ENCODE measurements around the gene NPR3. TPM values are rescaled to one million over a fixed set of nuclear protein-coding genes. Genes with fewer than 3 reads are reported as not detected.
A peak's percentile ranks its signal among the peaks of the same experiment; 100 is the strongest.

The NPR3 gene, protein sequence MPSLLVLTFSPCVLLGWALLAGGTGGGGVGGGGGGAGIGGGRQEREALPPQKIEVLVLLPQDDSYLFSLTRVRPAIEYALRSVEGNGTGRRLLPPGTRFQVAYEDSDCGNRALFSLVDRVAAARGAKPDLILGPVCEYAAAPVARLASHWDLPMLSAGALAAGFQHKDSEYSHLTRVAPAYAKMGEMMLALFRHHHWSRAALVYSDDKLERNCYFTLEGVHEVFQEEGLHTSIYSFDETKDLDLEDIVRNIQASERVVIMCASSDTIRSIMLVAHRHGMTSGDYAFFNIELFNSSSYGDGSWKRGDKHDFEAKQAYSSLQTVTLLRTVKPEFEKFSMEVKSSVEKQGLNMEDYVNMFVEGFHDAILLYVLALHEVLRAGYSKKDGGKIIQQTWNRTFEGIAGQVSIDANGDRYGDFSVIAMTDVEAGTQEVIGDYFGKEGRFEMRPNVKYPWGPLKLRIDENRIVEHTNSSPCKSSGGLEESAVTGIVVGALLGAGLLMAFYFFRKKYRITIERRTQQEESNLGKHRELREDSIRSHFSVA
- 0.15 and 0.52 TPM in 2 replicates for total RNA-seq (2014; rRNA removed; shearing (Covaris generic))

DNA sequence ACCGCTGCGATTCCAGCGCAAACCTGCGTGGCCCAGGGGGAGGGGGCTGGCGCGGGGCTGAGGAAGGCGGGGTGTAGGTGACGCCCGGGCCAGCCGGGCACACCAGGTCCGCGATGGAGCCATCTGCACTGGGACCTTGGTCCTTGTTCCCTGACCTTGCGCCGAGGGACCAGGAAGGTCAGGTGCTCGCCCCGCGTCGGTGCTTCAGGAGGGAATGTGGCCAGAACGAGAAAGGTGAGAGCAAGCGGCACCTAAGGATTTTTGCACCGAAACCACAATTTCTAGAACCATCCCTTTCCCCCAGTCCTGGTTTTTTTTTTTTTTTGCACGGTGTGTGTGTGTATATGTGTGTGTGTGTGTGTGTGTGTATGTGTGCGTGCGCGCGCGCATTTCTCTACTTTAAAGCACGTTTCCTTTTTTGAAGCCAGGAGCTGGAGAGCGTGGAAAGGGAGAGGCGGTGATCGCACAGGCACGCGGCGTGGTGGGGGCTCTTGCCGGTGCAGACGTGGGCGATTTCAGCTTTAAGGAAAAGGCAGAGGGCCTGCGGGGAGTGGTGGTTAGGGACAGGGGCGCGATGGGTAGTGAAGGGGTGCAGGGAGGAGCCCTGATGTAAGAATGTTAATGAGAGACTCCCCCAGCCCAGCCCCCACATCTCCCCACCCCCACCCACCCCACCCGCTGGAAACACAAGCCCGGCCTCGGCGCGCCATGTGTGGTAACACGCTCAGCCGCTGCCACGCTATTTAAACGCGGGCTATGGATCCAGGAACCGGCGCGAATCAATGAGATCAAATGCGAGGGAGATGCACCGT is at the start of gene NPR3:
Gene NPR3, plus strand, starts transcription at position 772 of the 812 bp plus-strand sequence. CDS start 456 bp downstream, outside the sequence.
- DNase-seq (ENCODE audit: low read depth) = no peak

DNA sequence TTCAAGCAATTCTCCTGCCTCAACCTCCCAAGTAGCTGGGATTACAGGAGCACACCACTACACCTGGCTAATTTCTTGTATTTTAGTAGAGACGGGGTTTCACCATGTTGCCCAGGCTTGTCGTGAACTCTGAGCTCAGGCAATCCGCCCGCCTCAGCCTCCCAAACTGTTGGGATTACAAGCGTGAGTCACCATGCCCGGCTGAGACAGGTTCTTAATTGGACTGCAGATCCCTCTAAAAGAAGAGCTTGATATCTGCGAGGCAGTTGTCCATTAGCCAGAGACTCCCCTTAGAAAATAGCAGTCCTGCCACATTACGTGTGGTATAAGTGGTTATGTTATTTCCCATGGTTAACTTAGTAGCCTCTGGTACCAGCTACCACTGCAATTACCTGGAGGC is 46.6 kb upstream of the NPR3 start:
- peak; percentile 22 for DNase-seq (ENCODE audit: low read depth)

DNA sequence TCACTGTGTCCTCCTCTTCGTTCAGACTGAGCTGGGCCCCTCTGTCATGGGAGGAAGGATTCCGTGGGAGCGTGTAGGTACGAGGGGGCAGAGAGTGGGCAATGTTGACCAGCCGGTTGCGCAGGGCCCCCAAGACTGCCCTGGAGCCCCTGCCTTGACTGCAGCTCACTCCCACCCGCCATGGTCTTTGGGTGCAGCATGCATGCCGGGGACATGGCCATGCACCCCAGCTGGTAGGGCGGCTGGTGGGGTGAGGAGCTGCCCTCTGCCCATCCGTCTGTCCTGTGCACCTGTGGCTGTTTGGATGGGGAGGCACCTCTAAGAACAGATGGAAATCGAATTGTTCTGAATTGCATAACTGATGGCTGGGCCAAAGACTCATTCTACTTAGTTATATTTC is 42.6 kb upstream of the NPR3 start:
- DNase-seq (ENCODE audit: low read depth) = no peak

DNA sequence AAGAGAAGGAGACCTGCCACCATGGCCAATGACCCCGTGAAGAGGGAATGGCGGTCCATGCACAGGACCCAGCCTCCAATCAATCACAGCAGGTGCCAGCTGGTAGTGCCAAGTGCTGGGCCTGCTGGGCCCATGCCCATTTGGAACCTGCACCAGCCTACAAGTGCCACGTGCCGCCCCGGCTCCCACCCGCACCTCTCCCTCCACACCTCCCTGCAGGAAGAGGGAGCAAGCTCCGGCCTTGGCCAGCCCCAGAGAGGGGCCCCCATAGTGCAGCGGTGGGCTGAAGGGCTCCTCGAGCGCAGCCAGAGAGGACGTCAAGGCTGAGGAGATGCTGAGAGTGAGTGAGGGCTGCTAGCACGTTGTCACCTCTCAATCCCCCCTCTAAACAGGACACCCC is 37.8 kb upstream of the NPR3 start:
- DNase-seq (ENCODE audit: low read depth) = no peak

DNA sequence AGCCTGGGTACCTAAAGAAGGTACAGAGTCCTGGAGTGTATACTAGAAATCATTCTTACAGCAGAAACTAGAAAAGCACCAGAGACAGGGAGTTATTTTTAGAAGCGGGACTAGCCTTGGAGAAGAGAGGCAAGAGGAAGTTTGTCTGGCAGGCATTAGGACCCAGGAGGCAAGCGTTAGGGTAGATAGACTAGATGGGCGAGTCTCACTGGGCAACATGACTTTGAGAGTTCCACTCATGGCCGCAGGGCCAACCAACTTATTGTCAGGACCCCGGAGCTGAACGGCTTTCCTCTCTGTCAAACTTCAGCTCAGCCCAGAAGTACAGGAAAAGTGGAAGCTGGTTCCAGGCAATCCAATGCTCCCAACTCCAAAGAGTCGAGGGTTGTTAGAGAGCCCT is 34.1 kb upstream of the NPR3 start:
- DNase-seq (ENCODE audit: low read depth) = no peak

DNA sequence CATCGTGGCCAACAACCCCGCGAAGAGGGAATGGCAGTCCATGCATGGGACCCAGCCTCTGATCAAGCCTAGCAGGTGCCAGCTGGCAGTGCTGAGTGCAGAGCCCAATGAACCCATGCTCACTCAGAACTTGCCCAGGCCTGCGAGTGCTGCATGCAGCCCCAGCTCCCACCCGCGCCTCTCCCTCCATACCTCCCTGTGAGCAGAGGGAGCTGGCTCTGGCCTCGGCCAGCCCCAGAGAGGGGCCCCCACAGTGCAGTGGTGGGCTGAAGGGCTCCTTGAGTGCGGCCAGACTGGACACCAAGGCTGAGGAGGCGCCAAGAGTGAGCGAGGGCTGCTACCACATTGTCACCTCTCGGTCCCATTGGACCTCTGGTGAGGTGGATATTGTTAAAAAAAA is 32.6 kb upstream of the NPR3 start:
- no peak for DNase-seq (ENCODE audit: low read depth)

DNA sequence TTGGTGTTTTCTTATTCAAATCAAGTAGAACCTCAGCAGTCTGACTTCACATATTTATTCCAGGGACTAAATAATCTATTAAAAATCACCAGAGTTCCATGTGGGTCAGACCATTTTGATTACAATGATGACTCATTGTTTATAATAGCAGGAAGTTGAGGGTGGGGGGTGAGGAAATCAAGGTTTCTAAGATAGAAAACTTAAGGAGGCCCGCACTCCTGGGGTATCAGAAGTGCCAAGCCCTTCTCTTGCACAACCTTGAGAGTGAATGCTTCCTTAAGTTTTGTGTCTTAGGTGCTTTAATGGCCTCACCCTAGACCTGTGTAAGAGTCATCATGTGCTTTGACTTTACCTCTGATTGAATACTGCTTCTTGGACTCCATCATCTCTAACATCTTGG is 31.9 kb upstream of the NPR3 start:
- DNase-seq (ENCODE audit: low read depth) = peak; percentile 70

DNA sequence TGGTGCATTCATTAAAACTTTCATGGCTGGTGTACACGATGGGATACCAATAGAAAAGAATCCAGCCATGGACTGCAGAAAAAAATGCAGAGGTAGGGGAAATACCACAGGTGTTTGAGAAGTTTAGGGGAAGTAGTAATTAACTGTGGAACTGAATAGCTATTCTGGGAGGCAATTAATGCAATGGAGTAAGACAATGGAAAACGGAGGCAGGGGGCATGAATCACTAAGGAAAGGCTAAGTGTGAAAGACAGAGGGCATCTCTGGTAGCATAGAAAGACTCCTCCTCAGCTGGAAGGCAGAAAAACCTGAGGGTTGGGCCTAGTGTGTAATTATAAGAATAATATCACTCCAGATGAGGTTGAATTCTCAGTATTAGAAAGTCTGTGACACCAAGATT is 30.9 kb upstream of the NPR3 start:
- no peak for DNase-seq (ENCODE audit: low read depth)

DNA sequence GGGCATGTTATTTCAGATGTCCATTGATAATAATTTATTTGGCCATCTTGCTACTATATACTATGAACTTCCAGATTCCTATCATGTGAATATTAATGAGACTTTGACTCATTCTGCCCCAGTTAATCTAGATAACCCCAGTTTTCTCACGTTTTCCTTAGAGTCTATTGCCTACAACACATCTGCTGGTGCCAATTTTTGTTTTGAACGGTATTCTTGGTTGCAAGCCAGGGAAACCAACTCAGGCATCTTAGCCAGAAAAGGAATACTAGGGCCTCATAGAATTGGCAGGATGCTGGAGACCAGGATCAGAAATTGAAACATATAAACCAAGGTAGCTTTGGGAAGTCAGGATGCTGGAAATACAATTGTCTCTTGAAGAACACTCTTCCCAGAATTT is 28.0 kb upstream of the NPR3 start:
- DNase-seq (ENCODE audit: low read depth) = peak; percentile 9

DNA sequence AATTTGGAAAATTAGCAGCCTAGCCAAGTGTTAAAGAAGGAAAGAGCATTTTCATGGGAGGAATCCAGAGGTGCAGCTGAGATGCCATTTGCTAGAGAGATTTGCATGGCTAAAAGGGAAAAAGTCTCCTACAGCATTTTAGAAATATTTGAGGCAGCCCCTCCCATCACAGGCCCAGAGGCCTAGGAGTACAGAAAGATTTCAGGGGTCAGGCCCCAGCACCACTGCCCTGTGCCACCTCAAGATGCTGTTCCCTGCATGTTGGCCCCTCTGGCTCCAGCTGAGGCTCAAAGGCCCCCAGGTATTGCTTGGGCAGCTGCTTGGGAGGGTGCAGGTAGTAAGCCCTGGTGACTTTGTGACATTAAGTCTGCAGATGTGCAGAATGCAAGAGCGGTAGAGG is 26.9 kb upstream of the NPR3 start:
- DNase-seq (ENCODE audit: low read depth) = no peak

DNA sequence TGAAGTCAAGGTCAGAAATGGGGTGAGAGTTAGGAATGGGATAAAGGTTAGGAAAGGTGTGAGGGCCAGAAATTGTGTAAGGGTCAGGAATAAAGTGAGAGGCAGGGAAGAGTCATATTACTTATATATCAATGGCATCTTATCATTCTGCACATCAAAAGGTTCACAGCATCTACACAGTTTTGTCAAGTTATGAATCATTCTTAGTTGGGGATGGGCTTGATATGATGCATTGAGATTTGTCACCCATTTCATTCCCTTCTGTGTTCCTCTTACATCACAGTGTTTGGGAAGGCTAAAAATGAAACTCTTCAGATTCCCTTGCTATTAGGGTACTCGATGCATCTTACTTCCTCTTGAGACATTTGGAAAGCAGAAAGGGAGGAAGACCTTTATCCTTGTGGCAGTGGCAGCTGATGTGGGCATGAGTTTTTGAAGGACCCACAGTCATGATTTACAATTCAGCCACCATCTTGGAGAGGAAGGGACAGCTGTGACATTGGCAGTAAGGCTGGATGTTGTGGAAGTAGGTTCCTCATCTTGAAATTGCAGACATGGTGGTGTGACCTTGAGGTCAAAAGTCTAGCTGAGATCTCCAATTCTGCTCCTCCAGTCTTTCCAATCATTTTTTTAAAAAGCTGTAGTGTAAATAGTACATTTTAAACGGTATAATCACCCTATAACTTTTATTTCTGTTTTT is 24.2 kb upstream of the NPR3 start:
- DNase-seq (ENCODE audit: low read depth) = peak; percentile 21

DNA sequence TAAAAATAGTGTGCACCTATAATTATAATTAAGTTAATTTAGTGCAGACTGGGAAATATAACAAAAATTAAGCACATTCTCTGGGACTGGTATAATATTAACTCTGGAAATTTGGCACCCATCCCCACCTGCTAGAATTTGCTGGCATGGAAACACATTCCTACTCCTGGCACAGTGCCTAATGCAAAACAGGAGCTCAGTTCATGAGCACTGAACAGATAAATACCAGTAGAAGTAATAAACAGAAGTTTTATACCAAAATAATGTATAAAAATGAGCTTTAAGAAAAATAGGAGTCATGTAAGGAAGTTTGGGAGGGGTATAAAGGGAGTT is 23.7 kb upstream of the NPR3 start:
- peak; percentile 41 for DNase-seq (ENCODE audit: low read depth)

DNA sequence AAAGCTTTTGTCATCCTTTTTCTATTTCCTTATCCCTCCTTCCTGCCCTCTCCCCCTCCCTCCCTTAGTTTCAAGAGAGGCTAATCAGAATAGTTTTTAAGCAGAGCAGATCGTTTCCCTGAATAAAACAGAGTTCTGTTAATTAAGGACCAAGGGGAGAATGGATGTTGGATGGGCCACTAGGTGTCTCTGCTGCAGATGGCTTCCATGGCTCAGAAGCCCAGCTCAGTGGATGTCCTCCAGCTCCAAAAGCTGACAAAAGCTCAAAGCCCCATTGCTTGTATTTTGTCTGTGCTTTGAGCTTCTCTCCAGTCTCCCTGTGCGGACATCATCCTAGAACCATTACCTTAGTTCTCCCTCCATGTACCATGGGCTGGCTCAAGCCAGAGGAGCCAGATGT is 21.0 kb upstream of the NPR3 start:
- DNase-seq (ENCODE audit: low read depth) = peak; percentile 39

DNA sequence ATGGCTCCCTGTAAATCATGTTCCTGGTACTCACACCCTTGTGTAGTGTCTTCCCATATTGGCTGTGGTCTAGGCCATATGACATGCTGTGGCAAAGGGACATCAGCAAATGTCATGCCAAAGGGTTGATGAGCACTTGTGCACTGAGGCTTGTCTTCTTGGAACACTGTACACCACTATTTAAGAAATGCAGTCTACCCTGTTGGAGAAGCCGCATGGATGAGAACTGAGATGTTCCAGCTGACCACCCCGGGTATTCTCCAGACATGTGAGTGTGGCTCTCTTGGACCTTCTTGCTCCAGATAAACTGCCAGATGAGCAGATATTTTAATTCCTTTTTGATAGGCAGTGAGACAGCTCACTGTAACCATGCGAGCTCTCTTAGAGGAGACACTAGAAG is 20.5 kb upstream of the NPR3 start:
- no peak for DNase-seq (ENCODE audit: low read depth)

DNA sequence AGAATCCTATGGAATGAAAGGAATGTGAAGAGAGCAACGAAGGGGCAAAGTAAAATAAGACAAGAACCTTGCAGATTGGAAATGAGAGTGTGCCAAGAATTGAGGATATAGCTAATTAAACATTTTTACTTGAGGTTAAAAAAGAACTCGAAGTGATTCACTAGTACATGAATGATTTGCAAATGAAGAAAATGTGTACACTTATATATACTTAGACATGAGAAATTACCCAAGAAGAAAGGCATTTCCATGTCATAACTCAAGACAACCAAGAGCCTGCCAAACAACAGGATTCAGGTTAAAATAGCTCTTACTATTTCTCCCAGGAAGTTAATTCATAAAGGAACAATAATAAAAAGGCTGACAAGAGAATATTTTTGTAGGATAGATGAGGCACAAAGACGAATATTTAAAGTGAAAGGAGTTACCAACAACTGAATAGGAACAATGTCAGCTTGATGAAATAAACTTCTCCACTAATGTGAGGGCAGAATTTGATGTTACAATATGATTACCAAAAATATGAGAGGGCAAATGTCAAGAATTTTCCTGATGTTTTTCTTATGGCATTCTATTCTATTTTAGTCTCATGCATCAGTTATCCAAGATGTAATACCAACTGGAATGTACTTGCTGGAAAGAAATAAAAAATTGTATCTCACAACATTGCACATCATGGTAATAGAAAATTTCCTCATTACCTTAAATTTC is 18.9 kb upstream of the NPR3 start:
- DNase-seq (ENCODE audit: low read depth) = no peak

DNA sequence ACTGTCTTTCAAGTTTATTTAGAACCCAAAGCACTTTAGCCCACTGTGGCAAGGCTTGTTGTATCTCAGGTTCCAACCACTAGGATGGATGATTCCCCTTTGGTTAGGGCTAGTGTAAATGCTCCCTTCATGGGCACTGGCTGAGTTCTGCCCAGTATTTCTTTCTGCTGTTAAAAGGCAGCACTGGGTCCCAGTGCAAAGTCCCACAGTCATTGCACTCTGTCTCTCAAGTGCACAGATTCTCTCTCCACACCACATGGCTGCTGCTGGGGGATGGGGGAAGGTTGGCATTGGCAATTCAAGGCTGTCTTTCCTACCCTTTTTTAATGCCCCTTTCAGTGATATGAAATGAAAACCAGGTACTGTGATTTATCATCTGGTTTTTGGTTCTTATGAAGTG is 7.2 kb upstream of the NPR3 start:
- DNase-seq (ENCODE audit: low read depth) = no peak

DNA sequence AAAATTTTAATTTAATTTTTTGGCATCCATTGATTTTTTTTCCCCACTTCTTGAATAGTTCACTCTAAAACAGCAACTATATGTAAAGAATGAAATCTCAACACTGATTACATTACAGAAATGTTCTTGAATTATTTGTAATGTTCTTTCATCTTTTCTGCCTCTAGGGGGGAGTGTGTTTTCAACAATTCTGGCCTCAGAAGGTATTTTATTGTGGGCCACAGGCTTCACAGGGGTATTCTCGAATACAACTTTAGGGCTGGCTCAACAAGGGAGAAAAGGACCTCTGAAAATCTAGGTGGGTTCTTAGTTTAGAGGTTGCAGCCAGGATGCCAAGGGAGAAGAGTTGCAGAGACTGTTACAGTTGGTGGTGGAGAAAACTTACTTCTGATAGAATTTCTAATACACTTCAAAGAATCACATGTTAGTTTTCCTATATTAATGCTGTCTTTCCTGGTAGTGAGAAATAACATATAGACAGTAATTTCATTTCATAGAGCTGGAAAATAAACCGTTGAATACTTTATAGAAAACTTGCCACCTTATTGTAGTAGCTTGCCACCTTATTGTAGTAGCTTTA is 3.6 kb upstream of the NPR3 start:
- DNase-seq (ENCODE audit: low read depth) = peak; percentile 48

DNA sequence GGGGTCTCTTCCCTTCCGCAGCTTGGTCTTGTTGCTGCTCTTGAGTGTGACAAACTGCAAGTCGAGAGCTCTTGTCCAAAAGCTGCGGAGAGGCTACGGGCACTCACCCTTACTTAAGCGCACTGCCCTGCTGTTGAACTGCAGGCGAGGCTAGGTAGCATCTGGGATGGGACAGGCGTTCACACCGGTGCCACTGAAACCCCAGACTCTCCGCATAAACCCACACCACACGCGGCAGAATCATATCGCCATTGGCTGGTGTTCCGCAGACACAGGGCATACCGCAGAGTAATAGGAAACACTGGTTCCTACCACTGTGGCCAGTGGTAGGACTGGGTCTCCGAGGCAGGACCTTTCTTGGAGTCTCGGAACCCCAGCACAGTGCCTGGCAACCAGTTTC is 2.2 kb upstream of the NPR3 start:
- DNase-seq (ENCODE audit: low read depth) = no peak

DNA sequence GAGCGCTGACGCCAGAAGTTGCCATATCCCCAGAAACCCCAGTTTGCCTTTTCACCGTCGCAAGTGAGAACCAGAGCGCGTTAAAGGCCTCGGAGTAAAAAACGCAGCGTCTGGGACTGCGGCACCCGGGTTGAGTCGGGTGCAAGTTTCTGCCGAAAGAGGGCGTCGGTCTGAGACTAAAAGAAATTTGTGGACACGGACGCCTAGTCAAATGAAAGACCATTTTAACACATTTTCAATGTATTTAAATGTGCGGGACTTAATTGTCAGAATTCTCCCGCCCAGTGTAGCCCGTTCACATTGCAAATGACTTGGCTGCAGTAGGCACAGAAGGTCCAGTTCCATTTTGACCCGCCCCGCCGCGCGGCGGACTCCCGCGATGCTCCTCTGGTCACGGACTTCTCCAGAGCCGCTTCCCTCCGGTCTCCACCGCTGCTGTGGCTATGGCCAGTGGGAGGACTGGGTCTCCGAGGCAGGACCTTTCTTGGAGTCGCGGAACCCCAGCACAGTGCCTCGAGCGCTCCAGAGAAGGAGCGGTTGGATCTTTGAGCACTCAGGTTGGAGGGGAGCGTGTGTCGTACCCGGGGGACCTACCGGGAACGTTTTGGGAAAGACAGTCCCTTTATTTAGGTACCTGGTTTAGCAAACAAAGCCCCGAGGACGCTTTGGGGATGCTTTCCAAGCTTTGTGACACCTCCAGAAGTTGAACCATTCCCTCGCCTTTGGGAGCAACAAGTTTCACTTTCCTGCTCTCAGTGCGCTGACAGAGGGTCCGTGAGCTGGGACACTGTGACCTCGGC is 1.2 kb upstream of the NPR3 start:
- DNase-seq (ENCODE audit: low read depth) = peak; percentile 78

DNA sequence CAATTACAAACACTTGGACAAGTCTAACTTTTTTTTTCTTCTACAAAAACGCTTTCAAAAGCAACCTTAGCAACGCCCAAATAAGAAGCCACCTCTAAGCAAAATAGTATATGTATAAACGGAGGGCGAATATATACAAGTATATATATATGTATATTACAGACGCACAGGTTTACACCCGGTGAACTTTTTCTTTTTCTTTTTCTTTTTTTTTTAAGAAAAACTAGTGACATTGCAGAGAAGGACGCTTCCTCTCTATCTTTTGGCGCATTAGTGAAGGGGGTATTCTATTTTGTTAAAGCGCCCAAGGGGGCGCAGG is 200 bp downstream of the NPR3 start:
- DNase-seq (ENCODE audit: low read depth) = no peak

Data from M059J (cell line).